ENCODE results near the gene ADAMTSL1.

- TF ChIP-seq REST (IDR thresholded peaks at IDR 0.05): no peak
- TF ChIP-seq FOXA1 (IDR thresholded peaks at IDR 0.05): no peak
- no peak for TF ChIP-seq EGR1 (IDR thresholded peaks at IDR 0.05; ENCODE audit: low read depth in 2 of 2)
- TF ChIP-seq CTCF (IDR thresholded peaks at IDR 0.05; ENCODE audit: low read depth, low read length, missing input control): no peak
- no peak for TF ChIP-seq ZBTB33 (IDR thresholded peaks at IDR 0.05)
- TF ChIP-seq RAD21 (IDR thresholded peaks at IDR 0.05): no peak
- TF ChIP-seq MAX (IDR thresholded peaks at IDR 0.05): no peak
- no peak for TF ChIP-seq ATF3 (IDR thresholded peaks at IDR 0.05)
- TF ChIP-seq SP1 (IDR thresholded peaks at IDR 0.05): no peak
- TF ChIP-seq HNF4A (conservative IDR thresholded peaks at IDR 0.05): no peak
- no peak for TF ChIP-seq NR2F2 (IDR thresholded peaks at IDR 0.05)
- TF ChIP-seq RXRA (IDR thresholded peaks at IDR 0.05): no peak
- no peak for TF ChIP-seq TAF1 (conservative IDR thresholded peaks at IDR 0.05)
- TF ChIP-seq HNF4G (IDR thresholded peaks at IDR 0.05): no peak
Observed at GRCh38 chr9:18585996-18586395, 112.0 kb downstream of the ADAMTSL1 start.
